HG03575 (cell line): ENCODE results near the gene PEX6.
"Not testable (repeated sequence)": the region's sequence is repeated elsewhere in the genome, so short reads cannot be mapped to it uniquely, and the experiment has no call there.

ENCODE experiments used
- ATAC-seq: cut with Tn5 transposase; IDR thresholded peaks from one replicate; pipeline ENCODE4 v1.9.1; 2021; ENCODE audit not compliant: unreplicated experiment, insufficient number of reproducible peaks, low FRiP score; ENCODE audit errors: extremely low read depth

Gene PEX6

DNA sequence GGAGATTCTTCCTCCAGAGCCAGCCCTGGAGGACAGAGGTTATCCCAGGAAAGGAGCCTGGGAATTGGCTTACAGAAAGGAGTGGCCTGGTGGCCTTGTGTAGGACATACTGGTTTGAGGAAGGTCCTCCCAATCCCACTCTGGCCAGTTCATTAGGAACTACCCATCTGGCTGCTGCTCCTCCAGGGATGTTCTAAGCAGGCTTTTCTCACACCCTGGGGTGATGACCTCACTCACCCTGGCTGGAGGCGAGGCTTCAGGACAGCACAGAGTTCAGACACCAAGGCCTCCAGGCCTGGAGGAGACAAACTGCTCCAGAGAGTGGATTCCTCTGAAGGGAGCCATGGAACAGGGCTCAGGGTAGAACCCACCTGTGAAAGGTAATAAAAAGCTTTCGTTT lies 9.6 kb downstream of the PEX6 start:
- ATAC-seq: no peak

DNA sequence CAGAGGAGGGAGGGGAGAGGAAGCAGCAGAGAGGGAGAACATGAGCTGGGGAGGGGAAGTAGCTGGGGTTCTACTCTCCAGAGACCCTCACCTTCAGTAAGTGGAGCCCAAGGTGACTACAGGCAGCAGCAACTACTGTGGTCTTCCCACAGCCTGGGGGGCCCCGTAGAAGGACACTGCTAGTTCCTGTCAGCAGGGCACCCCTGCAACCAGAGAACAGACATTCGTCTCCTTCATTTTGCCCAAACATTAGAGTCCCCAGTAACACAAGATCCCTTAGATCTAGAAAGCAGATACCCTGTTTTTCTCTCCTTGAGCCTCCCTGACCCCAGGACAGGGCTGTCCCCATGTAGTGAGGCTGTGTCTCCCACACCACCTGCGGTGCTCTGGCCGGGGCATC lies 10.2 kb downstream of the PEX6 start:
- no peak for ATAC-seq

DNA sequence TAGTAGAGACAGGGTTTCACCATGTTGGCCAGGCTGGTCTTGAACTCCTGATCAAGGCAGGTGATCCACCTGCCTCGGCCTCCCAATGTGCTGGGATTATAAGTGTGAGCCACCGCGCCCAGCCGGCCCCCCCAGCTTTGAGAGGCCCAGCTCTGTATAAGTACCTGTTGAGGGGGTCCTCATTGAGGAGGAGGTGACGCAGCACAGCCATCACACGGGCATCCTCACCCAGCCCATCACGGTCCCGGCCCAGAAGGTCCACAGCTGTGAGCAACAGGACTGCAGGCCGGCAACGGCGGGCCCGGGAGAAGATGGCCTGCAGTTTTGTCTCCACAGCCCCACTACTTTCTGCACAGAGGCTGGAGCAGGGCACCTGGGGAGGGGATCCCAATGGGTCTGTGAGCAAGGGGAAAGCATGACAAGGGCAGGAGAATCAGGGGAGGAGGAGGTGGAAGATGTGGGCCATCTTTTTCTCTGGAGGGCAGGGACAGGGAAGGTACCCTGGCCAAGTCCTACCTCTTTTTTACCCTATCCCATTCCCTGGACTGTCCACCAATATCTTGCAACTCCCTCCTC lies 10.8 kb downstream of the PEX6 start:
- ATAC-seq: no peak

DNA sequence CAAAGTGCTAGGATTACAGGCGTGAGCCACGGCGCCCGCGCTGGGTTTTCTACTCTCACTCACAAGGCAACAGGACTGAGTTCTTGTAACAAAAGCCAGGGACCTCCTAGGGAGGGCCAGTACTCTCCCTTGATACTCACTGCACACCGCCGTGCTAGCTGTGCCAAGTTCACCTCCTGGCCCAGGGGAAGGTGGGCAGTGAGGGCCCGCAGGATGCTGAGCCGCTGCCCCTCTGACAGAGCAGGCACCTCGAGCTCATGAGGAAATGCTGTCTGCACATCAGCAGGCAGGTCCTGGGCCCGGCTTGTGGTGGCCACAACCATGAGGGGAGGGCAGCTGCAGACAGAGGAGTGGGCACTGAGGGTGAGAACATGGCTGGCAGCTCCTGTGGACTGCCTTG lies 11.8 kb downstream of the PEX6 start:
- no peak for ATAC-seq

DNA sequence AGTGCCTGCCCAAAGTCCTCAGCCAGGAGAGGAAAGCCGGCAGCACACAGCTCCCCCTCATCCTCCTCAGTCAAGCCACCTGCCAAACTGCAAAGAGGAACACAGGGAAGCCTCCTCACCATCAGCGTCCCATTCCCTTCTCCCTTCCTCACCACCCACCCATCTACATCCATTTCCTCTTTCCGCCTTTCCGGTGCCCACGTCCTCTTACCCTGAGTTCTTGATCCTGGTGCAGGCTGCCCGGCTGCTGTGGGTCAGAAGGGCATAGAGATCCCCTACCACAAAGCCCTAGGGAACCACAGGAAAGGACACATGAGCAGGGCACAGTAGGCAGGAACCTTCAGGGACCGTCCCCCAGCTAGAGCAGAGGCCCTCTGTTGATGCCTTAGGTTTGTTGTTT lies 12.4 kb downstream of the PEX6 start:
- no peak for ATAC-seq

DNA sequence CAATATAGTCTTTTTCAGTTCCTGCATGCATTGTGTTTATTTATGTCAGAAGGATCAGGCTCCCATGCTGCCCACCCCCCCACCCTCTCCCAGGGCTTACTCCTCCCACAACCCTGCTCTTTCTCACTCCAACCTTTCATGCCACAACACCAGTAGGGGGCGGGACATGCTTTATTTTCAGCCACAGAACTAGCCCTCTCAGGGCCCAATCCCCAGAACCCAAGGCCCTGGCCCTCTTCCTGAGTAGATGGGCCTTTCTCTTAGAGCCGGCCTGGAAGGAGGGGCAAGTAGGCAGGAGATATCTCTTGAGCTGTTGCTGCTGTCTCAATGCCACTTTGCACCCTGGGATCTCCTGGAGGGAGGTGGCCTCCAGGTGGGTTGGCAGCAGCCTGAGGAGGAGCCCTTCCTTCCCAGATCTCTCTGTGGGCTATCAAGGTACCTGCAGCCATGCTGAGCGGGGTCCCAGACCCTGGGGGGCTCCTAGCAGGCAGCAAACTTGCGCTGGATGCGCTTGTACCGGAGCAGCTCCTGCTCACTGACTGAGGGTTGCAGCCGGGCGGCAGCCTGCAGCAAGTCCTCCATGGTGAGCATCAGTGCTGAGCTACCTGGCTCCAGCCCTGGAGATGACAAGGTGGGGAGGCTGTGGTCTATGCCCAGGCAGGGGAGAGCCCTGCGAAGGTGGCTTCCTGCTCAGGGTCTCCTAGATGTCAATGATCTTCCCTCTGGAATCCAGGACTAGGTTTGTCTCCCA lies 15.0 kb downstream of the PEX6 start:
- no peak for ATAC-seq

DNA sequence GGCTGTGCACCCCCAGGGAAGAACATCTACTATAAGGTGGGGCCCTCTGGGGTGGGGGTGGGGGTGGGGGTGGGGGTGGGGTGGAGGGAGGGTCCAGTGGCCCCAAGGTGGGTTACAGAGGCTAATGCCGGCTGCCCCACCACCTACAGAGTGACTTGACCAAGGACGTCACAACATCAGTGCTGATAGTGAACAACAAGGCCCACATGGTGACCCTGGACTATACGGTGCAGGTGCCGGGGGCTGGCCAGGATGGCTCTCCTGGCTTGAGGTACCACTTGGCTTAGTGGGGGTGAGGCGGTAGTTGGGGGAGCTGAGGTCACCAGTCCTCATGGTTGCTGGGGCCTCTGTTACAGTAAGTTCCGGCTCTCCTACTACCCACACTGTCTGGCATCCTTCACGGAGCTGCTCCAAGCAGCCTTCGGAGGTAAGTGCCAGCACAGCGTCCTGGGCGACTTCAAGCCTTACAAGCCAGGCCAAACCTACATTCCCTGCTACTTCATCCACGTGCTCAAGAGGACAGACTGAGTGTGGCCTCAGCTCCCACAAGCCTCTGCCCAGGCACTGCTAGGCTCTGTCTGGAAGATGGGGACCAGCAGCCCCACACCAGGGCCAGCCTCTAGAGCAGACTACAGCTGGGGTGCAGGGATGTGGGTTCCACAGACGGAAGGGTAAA lies 15.7 kb downstream of the PEX6 start:
- no peak for ATAC-seq

DNA sequence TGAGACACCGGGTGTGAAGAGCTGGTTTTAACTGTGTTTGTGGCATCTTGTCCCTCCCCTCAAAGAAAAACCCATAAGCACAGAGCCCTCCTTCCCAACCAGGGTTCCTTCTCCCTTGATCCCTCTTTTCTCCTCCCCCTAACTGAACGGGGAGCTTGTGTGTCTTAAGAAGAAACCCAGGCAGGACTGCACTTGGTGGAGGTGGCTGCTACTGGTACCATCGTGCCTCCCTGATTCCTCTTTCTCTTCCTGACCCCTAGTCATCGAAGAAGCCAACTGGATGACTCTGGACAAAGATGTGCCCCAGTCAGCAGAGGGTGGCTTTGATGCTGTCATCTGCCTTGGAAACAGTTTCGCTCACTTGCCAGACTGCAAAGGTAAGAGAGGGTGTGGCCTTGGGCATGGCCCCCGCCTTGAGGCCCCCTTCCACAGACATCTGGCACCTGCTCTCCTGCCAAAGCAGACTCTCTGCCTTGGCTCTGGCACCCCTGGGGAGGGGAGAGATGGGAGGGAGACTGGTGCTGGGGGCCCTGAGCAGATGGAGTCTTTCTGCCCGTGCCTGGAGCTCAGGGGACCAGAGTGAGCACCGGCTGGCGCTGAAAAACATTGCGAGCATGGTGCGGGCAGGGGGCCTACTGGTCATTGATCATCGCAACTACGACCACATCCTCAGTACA lies 16.3 kb downstream of the PEX6 start:
- no peak for ATAC-seq

DNA sequence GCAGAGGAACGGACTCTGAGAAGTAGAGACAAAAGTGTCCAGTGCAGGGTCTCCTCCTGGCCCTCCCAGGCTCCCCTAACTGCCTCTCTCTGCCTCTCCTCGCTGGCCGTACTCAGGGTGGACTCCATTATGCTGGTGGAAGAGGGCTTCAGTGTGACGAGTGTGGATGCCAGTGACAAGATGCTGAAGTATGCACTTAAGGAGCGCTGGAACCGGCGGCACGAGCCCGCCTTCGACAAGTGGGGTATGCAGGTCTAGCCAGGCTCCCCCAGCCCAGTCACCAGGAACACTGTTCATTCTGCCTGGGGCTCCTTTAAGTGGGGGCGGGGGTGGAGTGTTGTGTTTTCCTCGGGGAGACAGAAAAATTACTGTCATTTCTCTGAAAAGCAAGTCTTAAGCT lies 16.9 kb downstream of the PEX6 start:
- ATAC-seq: no peak

DNA sequence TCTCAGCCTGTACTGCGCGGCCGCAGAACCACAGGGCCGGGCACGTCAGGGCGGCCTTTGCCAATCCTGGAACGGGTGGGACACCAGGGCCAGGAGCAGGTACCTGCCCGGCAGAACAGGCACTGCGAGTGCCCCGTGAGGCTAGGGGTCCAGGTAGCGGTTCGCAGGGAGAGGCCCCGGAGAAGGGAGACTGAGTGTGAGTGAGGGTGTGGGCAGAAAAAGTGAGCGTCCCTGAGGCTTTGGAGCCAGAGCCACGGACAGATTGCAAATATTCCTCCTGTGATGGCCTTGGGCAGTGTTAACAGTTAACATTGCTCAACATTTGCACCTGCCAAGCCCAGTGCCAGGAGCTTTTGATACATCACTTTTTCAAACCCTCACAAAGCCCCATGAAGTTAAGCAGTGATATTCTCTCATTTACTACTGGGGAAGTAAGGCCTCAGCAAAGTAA lies 17.9 kb downstream of the PEX6 start:
- no peak for ATAC-seq

DNA sequence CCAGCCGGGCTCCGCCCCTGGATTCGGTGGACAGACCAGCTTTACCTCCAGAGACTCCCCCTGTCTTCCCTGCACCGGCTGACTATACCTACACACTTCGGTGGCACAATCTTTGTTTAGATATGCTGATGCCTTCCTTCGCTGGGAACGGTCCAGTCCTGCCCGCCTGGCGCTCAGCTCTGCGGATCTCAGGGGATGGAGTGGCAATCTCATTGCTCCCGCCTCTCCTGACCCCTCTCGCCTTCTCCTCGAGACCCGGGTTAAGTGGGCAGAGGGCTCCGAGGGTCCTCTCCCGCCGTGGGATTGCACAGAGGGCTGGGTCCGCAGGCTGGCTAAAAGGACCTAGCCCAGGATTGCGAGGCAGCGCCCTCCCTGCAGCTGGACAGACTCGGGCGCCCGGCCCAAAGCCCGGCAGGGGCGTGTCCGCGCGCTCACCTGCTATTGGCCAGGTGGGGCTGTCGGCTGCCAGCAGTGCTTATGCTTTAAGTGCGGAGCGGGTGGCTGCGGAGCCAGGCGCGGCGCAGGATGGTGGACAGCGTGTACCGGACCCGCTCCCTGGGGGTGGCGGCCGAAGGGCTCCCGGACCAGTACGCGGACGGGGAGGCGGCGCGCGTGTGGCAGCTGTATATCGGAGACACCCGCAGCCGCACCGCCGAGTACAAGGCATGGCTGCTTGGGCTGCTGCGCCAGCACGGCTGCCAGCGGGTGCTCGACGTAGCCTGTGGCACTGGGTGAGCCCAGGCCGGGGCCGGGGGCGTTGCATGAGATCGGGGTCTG lies 18.6 kb downstream of the PEX6 start, which contains the start of gene GNMT:
Gene GNMT (plus strand): TSS at position 512 of the 777 bp plus-strand sequence. CDS start 14 bp downstream, at position 526.
- ATAC-seq: no peak

DNA sequence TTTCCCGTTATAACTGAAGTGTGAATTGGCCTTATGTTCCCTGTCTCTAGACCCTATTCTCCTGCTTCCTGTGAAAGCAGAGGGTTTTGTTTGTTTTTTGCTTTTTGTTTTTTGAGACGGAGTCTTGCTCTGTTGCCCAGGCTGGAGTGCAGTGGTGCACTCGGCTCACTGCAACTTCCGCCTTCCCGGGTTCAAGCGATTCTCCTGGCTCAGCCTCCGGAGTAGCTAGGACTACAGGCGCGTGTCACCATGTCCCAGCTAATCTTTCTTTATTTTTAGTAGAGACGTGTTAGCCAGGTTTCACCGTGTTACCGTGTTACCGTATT lies 19.1 kb downstream of the PEX6 start:
- no peak for ATAC-seq

DNA sequence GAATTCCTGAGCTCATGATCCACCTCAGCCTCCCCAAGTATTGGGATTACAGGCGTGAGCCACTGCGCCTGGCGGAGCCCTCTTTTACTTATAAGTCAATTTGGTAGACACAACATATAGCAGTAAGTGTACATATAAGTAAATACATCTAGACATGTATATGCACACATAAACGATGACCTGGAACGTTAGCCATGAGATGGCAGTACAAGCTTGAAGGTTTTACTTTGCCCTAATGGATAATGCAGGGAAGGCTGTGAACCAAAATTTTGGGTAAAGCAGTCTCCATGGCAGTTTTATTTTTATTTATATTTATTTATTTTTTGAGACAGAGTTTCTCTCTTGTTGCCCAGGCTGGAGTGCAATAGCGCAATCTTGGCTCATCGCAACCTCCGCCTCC lies 20.9 kb downstream of the PEX6 start:
- no peak for ATAC-seq

DNA sequence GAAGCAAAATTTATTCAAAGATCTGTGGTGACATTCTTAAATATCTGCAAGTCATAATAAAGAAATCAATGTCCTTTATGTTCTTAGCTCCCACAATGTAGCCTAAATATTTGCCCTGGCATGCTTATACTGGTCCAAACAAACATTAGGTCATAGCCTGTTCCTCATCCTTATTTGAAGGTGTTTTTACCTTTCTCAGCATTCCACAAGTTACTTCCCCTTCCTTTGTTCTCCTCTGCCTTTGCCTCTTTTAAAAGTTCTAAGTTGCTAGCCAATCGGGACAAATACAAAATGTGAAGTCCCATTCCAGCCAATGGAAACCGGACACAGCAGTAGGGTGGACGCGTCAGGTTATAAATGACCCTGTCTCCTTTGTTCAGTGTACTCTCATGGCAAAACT lies 24.6 kb downstream of the PEX6 start:
- not testable (repeated sequence) for ATAC-seq

DNA sequence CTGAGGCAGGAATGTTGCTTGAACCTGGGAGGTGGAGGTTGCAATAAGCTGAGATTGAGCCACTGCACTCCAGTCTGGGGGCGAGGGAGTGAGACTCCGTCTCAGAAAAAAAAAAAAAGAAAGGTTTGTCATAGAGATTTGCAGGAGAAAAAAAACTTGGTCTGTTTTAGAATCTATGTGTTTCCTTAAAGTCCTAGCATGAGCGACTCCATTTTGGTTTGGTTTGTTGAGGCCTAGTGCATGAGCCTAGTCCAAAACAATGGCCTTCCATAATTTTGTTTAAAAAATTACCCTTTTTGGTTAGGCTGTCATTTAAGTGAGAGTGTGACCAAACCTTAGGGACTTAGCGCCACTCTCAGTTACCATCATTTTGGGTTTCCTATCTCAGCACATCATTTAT lies 26.6 kb downstream of the PEX6 start:
- no peak for ATAC-seq

DNA sequence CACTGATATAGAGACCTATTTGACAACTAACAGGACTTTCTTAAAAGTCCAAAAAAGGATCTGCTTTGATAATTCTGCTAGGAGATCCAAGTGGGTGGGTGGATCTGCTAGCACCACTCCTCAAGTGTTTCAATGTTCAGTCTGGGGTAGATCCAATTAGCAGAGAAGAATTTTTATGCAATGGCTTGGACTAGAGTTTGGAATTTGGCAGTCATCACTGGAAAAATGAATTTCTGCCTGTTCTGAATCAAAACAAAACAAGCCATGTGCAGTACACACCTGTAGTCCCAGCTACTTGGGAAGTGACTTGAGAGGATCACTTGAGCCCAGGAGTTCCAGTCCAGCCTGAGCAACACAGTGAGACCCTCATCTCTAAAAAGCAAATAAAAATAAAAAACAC lies 31.0 kb downstream of the PEX6 start:
- no peak for ATAC-seq

DNA sequence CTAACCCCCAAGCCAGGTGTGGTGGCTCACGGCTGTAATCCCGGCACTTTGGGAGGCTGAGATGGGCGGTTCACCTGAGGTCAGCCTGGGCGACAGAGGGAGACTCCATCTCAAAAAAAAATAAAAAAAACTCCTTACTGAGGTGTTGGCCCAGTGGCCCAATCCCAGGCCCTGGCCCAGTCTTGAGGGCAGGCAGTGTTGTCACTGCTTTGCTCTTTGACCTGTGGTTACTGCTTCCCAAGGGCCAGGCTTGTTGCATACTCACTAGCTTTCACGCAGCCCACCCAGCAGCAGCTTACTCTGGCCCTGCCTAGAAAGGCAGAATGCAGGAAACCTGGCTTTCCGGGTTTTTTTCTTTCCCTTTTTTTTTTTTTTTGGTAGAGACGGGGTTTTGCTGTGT lies 36.5 kb downstream of the PEX6 start:
- ATAC-seq: no peak

DNA sequence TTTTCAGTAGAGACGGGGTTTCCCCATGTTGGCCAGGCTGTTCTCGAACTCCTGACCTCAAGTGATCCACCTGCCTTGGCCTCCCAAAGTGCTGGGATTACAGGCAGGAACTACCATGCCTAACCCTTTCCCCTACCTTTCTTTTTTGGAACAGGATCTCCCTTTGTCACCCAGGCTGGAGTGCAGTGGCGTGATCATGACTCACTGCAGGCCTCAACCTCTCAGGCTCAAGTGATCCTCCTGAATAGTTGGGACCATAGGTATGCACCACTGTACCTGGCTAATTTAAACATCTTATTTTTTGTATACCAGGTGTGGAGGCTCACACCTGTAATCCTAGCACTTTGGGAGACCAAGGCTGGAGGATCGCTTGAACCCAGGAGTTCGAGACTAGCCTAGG lies 37.6 kb downstream of the PEX6 start:
- ATAC-seq: not testable (repeated sequence)

DNA sequence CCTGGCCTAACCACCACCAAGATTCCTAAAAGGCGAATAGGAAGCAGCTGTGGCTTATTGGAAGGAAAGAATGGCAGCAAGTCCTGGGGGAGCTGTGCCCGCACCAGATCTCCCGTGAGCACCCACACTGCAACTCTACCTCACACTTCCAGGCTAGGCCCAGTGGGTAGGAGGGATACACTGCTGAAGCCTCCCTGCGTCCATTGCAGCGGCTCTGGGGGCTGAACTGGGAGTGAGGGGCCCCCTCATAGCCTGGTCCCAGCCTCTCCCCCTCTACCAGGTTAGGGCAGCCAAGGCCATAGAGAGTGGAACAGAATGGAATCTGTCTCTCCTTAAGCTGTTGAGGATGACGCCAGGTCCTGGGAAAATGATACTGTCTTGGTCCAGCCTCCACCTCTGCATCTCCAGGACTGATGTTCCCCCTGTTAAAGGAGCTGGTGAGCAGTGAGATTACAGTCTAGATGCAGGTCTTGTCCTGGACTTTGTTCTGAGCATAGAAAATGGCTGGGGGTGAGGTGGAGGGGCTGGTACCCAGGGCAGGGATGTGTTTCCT lies 38.4 kb downstream of the PEX6 start:
- no peak for ATAC-seq
